ENCODE data around the gene GNAQ.

DNA sequence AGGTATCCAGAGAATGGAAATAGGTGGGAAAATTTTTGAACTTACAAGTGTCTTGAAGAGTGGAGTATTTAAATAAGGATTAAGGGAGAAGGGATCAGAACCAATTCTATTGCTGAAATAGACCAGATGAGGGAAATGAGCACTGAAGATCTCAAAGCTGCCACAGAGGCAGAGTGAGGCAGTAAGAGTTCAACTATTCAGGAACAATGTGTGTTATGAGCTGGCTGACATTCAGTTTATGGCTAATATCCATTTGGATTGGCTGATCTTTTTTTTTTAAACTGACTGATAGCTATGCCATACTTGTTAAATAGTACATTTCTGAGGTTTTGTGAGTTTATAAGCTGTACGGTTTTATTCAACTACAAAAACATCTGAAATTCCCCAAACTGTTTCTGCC lies 288.2 kb downstream of the GNAQ start:
- TF ChIP-seq, protein P1, sequence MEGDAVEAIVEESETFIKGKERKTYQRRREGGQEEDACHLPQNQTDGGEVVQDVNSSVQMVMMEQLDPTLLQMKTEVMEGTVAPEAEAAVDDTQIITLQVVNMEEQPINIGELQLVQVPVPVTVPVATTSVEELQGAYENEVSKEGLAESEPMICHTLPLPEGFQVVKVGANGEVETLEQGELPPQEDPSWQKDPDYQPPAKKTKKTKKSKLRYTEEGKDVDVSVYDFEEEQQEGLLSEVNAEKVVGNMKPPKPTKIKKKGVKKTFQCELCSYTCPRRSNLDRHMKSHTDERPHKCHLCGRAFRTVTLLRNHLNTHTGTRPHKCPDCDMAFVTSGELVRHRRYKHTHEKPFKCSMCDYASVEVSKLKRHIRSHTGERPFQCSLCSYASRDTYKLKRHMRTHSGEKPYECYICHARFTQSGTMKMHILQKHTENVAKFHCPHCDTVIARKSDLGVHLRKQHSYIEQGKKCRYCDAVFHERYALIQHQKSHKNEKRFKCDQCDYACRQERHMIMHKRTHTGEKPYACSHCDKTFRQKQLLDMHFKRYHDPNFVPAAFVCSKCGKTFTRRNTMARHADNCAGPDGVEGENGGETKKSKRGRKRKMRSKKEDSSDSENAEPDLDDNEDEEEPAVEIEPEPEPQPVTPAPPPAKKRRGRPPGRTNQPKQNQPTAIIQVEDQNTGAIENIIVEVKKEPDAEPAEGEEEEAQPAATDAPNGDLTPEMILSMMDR (IDR thresholded peaks at IDR 0.05) = no peak
- TF ChIP-seq, protein P2, sequence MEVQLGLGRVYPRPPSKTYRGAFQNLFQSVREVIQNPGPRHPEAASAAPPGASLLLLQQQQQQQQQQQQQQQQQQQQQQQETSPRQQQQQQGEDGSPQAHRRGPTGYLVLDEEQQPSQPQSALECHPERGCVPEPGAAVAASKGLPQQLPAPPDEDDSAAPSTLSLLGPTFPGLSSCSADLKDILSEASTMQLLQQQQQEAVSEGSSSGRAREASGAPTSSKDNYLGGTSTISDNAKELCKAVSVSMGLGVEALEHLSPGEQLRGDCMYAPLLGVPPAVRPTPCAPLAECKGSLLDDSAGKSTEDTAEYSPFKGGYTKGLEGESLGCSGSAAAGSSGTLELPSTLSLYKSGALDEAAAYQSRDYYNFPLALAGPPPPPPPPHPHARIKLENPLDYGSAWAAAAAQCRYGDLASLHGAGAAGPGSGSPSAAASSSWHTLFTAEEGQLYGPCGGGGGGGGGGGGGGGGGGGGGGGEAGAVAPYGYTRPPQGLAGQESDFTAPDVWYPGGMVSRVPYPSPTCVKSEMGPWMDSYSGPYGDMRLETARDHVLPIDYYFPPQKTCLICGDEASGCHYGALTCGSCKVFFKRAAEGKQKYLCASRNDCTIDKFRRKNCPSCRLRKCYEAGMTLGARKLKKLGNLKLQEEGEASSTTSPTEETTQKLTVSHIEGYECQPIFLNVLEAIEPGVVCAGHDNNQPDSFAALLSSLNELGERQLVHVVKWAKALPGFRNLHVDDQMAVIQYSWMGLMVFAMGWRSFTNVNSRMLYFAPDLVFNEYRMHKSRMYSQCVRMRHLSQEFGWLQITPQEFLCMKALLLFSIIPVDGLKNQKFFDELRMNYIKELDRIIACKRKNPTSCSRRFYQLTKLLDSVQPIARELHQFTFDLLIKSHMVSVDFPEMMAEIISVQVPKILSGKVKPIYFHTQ (CRISPR knock-in tag; IDR thresholded peaks at IDR 0.05) = no peak
- TF ChIP-seq ESRRA (CRISPR knock-in tag; IDR thresholded peaks at IDR 0.05; ENCODE audit: borderline replicate concordance) (no peak), CREB1 (CRISPR knock-in tag; IDR thresholded peaks at IDR 0.05) (no peak), TCF7 (CRISPR knock-in tag; IDR thresholded peaks at IDR 0.05; ENCODE audit: low read depth) (no peak), SMAD4 (CRISPR knock-in tag; IDR thresholded peaks at IDR 0.05) (no peak), NR2C2 (CRISPR knock-in tag; IDR thresholded peaks at IDR 0.05) (no peak)
- TF ChIP-seq, protein P3, sequence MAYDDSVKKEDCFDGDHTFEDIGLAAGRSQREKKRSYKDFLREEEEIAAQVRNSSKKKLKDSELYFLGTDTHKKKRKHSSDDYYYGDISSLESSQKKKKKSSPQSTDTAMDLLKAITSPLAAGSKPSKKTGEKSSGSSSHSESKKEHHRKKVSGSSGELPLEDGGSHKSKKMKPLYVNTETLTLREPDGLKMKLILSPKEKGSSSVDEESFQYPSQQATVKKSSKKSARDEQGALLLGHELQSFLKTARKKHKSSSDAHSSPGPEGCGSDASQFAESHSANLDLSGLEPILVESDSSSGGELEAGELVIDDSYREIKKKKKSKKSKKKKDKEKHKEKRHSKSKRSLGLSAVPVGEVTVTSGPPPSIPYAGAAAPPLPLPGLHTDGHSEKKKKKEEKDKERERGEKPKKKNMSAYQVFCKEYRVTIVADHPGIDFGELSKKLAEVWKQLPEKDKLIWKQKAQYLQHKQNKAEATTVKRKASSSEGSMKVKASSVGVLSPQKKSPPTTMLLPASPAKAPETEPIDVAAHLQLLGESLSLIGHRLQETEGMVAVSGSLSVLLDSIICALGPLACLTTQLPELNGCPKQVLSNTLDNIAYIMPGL (CRISPR knock-in tag; IDR thresholded peaks at IDR 0.05) = no peak
- TF ChIP-seq, protein P4, sequence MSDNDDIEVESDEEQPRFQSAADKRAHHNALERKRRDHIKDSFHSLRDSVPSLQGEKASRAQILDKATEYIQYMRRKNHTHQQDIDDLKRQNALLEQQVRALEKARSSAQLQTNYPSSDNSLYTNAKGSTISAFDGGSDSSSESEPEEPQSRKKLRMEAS (CRISPR knock-in tag; IDR thresholded peaks at IDR 0.05) = no peak

Measured in WTC11 (cell line).